ENCODE measurements around the gene SCAF11.
A peak's percentile ranks its signal among the peaks of the same experiment; 100 is the strongest.
"Not testable (repeated sequence)": the region's sequence is repeated elsewhere in the genome, so short reads cannot be mapped to it uniquely, and the experiment has no call there.

SCAF11 gene, protein sequence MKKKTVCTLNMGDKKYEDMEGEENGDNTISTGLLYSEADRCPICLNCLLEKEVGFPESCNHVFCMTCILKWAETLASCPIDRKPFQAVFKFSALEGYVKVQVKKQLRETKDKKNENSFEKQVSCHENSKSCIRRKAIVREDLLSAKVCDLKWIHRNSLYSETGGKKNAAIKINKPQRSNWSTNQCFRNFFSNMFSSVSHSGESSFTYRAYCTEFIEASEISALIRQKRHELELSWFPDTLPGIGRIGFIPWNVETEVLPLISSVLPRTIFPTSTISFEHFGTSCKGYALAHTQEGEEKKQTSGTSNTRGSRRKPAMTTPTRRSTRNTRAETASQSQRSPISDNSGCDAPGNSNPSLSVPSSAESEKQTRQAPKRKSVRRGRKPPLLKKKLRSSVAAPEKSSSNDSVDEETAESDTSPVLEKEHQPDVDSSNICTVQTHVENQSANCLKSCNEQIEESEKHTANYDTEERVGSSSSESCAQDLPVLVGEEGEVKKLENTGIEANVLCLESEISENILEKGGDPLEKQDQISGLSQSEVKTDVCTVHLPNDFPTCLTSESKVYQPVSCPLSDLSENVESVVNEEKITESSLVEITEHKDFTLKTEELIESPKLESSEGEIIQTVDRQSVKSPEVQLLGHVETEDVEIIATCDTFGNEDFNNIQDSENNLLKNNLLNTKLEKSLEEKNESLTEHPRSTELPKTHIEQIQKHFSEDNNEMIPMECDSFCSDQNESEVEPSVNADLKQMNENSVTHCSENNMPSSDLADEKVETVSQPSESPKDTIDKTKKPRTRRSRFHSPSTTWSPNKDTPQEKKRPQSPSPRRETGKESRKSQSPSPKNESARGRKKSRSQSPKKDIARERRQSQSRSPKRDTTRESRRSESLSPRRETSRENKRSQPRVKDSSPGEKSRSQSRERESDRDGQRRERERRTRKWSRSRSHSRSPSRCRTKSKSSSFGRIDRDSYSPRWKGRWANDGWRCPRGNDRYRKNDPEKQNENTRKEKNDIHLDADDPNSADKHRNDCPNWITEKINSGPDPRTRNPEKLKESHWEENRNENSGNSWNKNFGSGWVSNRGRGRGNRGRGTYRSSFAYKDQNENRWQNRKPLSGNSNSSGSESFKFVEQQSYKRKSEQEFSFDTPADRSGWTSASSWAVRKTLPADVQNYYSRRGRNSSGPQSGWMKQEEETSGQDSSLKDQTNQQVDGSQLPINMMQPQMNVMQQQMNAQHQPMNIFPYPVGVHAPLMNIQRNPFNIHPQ (N-terminal part only)

GRCh38 chr12:45990468-45991283 is at the start of gene SCAF11:
Gene SCAF11, minus strand, starts transcription at chr12:45990574. Its CDS starts 26,407 bp downstream, at chr12:45964167.
- peak; percentile 100 for DNase-seq (ENCODE audit: extremely low read depth in 1 of 2, low read depth in 1 of 2)

DNA sequence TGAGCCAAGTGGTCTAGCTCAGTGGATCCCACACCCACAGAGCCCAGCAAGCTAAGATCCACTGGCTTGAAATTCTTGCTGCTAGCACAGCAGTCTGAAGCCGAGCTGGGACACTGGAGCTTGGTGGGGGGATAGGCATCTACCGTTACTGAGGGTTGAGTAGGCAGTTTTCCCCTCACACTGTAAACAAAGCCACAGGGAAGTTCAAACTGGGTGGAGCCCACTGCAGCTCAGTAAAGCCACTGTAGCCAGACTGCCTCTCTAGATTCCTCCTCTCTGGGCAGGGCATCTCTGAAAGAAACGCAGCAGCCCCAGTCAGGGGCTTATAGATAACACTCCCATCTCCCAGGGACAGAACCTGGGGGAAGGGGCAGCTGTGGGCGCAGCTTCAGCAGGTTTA is 46.7 kb upstream of the SCAF11 start:
- not testable (repeated sequence) for DNase-seq (ENCODE audit: extremely low read depth in 1 of 2, low read depth in 1 of 2)

GRCh38 chr12:46027172-46027571 is 36.8 kb upstream of the SCAF11 start:
- DNase-seq (ENCODE audit: extremely low read depth in 1 of 2, low read depth in 1 of 2) = no peak

- no peak for DNase-seq (ENCODE audit: extremely low read depth in 1 of 2, low read depth in 1 of 2)
Measured at GRCh38 chr12:46024099-46024498, 33.7 kb upstream of the SCAF11 start.

DNA sequence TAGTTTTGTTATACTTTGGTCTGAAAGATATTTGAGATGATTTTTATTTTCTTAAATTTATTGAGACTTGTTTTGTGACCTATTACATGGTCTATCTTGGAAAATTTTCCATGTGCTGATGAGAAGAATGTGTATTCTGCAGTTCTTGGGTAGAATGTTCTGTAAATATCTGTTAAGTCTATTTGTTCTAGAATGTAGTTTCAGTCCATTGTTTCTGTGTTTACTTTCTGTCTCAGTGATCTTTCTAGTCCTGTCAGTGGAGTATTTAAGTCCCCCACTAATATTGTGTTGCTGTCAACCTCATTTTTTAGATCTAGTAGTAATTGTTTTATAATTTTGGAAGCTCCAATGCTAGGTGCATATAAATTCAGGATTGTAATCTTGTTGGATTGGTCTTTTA is 30.4 kb upstream of the SCAF11 start:
- DNase-seq (ENCODE audit: extremely low read depth in 1 of 2, low read depth in 1 of 2) = no peak

GRCh38 chr12:46018712-46019111 is 28.3 kb upstream of the SCAF11 start:
- not testable (repeated sequence) for DNase-seq (ENCODE audit: extremely low read depth in 1 of 2, low read depth in 1 of 2)

- DNase-seq (ENCODE audit: extremely low read depth in 1 of 2, low read depth in 1 of 2) = not testable (repeated sequence)
Measured at GRCh38 chr12:46017866-46018375, 27.5 kb upstream of the SCAF11 start.

DNA sequence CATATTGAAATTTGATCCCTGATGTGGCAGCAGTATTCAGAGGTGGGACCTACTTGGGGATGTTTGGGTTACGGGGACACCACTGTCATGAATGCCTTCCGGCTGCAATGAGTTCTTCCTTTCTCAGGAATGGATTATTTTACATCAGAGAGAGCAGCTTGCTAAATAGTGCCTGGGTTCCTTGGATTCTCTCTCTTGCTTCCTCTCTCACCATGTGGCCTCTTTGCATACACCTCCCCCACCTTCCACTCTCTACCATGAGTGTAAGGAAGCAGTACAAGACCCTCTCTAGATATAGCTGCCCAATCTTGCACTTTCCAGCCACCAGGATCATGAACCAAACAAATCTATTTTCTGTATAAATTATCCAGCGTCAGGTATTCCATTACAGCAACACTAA is 15.4 kb upstream of the SCAF11 start:
- no peak for DNase-seq (ENCODE audit: extremely low read depth in 1 of 2, low read depth in 1 of 2)

- DNase-seq (ENCODE audit: extremely low read depth in 1 of 2, low read depth in 1 of 2) = no peak
Measured at GRCh38 chr12:46005151-46005797, 14.9 kb upstream of the SCAF11 start.

GRCh38 chr12:46004715-46005114 is 14.3 kb upstream of the SCAF11 start:
- no peak for DNase-seq (ENCODE audit: extremely low read depth in 1 of 2, low read depth in 1 of 2)

GRCh38 chr12:46000076-46000475 is 9.7 kb upstream of the SCAF11 start:
- DNase-seq (ENCODE audit: extremely low read depth in 1 of 2, low read depth in 1 of 2) = not testable (repeated sequence)

DNA sequence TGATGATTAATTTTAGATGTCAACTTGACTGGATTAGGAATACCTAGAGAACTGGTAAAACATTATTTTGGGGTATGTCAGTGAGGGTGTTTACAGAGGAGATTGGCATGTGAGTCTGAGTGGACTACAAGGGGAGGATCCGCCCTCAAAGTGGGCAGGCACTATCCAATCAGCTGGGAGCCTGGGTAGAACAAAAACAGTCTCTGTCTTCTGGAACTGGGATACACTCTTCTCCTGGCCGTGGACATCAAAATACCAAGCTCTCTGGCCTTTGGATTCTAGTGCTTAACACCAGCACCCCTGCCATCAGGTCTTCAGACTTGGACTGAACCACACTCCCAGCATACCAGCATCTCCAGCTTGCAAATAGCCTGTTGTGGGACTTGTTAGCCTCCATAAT is 4.4 kb upstream of the SCAF11 start:
- DNase-seq (ENCODE audit: extremely low read depth in 1 of 2, low read depth in 1 of 2) = no peak

DNA sequence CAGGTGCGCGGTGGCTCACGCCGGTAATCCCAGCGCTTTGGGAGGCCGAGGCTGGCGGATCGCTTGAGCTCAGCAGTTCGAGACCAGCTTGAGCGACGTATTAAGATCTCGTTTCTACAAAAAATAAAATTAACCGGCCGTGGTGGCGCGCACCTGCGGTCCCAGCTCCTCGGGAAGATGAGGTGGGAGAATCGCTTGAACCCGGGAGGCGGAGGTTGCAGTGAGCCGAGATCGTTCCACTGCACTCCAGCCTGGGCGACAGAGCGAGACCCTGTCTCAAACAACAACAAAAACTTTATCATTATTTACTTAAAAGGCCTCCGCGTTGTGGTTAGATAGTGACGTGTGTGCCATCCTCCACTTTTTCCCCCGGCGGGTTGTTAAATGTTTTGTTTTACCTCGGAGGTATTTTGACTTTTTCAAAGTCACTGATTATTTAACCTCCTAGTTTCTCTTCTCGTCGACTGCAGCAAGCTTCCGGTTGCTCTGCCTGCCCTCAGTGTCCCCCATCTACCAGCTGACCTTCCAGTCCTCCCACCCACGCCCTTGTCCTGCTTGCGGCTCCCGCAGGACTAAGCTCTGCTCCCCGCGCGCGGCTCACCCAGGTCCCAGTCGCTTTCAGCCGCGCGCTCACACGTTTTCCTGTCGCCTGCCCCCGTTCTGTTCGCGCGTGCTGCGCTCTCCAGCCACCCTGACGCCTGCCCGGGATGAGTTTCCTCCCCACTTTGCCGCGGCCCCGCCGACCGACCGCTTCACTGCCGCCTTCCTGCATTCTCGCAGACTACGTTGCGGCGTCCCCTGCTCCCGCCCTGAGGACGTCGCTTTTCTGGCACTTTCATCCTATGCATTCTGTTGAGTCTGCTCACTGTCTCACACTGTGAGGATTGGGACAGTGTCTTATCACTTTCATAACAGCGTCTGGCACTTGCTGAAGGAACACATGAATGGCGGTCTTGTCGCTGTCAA is 1.2 kb upstream of the SCAF11 start:
- DNase-seq (ENCODE audit: extremely low read depth in 1 of 2, low read depth in 1 of 2) = peak; percentile 44 to 47

DNA sequence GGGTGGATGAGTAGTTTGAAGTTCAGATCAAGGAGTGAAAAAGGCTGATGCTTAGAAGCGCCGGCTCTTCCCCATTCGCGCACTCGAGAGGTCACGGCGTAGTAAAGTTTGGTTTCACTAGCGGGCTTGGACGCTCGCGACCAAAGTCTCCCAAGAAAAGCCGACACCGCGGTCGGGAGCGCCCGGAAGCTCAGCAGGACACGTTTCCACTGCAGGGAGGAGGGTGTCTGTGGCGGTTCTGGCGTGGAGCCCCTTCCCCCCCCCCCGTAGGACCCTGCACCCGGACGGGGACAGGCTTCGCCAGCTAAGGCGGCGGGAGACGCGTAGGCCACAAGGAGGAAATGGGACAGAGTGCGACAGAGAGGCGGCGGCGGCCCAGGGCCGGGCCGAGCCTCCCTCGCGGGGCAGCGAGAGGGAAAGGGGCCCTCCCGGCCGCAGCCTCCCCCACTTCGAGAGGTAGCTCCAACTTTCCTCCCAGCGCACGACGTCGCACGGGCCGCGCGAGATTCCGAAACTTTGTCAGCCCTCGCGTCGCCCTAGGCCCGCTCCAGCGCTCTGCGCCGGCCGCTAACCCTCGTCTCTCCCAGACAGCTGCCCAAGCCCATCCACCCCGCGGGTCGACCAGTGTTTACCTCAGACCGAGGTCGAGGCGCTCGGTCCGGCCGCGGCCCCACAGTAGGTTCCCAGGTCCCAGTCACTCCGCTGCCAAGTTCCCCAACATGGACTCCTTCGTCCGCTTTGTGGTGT is 480 bp downstream of the SCAF11 start:
- peak; percentile 19 to 34 for DNase-seq (ENCODE audit: extremely low read depth in 1 of 2, low read depth in 1 of 2)

GRCh38 chr12:45989287-45989686 is 1.1 kb downstream of the SCAF11 start:
- no peak for DNase-seq (ENCODE audit: extremely low read depth in 1 of 2, low read depth in 1 of 2)

GRCh38 chr12:45988264-45988663 is 2.1 kb downstream of the SCAF11 start:
- DNase-seq (ENCODE audit: extremely low read depth in 1 of 2, low read depth in 1 of 2) = no peak

DNA sequence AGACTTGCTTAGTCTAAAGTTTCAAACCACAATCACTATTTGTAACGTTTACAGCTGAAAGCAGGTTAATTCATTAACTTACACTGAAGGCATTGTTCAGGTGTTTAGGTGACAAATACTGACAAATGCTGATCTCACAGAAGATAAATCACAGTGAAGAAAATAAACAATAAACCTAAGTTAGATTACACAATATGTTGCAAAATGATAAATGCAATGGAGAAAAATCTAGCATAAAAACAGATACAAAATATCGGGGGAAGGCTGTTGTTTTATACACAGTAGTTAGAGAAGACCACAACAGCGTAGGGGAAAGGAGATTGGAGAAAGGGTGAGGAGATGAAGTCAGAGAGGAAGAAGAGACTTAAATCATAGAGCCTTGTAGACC is 3.0 kb downstream of the SCAF11 start:
- no peak for DNase-seq (ENCODE audit: extremely low read depth in 1 of 2, low read depth in 1 of 2)

Data from activated CD8-positive, alpha-beta memory T cell treated with anti-CD3 and anti-CD28 coated beads for 1 hour (primary cell).